Activated CD8-positive, alpha-beta memory T cell treated with anti-CD3 and anti-CD28 coated beads, Interleukin-2, amount 50 U/mL, for 24 hours (primary cell): Measurements from ENCODE around the gene NPR1.
"Not testable (repeated sequence)": the region's sequence is repeated elsewhere in the genome, so short reads cannot be mapped to it uniquely, and the experiment has no call there.

Source experiments
- DNase-seq: peaks from one replicate; pipeline ENCODE4 v3.0.0-alpha.2; 2020; ENCODE audit errors: extremely low read depth

Gene NPR1

GRCh38 chr1:153678519-153679336 is at the start of gene NPR1:
Gene NPR1, plus strand, starts transcription at chr1:153678688. Its CDS starts 421 bp downstream, at chr1:153679109.
- DNase-seq, result no peak

DNA sequence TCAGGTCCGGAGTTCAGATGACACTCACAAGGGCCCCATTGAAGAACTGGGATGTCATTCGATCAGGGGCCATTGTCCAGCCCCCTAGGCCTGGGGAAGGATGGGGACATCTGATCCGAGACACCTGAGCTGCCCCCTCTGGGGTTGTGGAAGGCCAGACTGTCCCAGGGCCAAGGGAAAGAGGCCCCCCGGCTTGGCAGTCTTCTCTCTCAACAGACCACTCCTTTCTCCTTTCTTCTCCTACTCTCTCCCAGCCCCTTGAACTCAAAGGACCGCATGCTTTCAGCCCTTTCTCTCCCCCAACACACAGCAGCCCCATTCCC is 49.2 kb upstream of the NPR1 start:
- DNase-seq, result no peak

- no peak for DNase-seq
Measured at GRCh38 chr1:153629971-153630370, 48.5 kb upstream of the NPR1 start.

DNA sequence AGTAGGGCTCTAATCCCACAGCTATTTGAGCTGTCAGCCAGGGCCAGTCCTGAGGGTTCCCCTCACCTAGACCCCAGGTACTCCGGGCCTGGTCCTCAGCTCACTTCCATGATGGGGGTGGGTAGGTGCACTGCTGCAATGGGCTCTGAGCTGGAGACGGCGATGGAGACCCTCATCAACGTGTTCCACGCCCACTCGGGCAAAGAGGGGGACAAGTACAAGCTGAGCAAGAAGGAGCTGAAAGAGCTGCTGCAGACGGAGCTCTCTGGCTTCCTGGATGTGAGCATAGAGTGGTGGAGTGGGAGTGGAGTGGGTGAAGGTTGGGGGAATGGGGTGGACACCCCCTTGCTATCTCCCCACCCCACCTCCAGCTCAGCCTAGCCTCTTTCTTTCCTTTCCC is 48.1 kb upstream of the NPR1 start:
- DNase-seq, result no peak

GRCh38 chr1:153631047-153632022 is 47.2 kb upstream of the NPR1 start:
- DNase-seq, result no peak

DNA sequence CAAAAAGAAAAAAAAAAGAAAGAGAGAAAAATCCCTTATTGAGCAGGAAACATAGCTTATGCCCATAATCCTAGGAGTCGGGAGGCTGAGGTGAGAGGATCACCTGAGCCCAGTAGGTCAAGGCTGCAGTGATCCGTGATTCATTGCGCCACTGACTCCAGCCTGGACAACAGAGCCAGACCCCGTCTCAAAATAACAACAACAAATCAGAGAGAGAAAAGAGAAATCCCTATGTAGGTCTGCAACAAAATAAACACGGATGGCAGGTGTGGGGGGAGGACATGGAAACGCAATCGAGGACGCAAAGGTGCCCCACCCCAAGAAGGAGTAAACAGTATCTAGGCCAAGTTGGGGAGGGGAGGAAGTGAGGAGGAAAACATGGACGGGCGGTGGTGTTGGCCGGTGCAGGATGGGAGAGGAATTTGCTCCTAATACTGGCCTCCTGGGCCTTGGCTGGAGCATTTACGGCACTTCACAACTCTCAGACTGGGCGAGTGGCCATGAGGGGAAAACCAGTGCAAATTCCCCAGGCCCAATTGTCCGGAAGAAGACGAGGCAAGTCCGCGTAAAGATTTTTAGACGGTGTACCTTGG is 45.2 kb upstream of the NPR1 start:
- DNase-seq, result no peak

DNA sequence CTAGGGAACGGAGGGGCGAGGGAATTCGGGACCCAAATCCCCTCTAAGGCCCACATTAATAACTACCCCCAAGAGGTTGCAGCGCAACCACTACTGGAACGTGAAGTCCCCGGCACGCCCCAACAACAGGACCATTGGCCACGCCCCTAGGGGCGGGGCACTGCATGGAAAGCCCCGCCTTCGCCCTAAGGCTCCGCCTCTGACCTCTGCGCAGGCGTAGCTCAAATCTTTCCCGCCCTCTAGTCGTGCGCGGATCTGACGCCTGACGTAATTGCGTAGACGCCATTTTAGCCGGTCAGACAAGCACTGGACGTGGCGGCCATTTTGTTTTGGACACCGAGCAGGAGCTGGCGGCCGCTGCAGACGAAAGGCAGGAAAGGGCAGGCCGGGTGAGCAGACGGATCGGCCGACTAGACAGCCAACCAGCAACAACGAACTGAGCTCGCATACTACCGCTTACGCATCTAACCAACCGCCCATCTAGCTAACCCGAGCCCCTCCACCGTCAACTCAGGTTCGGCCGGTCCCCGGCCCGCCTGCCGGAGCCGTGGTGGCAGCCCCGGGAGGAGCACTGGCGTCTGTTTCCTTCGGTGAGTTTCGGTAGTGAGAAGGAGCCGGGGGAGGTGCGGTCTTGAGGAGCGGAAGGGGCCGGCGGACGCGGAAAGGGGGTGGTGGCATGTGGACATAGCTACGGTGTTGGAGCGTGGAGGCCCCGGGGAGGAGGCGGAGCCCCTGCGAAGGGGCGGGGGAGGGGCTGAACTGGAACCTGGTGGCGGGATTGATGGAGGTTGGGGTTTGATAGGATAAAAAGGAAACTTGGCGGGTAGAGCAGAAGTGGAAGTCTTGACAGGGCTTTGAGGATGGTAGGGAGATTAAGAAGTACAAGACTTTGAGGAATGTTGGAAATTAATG is 44.5 kb upstream of the NPR1 start, which contains the start of gene CHTOP:
CHTOP (plus strand) TSS at position 313 of the 912 bp plus-strand sequence. CDS start 2,523 bp downstream, outside the sequence.
- DNase-seq, result peak; percentile 93

DNA sequence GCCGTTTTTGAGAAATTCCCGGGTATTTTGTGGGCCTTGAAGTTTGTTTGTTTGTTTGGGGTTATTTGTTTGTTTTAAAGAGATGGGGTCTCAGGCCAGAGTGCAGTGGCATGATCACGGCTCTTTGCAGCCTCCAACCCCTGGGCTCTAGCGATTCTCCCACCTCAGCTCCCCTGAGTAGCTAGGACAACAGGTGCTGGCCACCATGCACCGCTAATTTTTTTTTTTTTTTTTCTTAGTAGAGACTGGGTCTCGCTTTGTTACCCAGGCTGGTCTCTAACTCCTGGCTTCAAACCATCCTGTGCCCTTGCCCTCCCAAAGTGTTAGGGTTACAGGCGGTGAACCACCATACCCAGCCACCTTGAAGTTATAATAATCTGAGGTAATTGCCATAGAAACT is 42.6 kb upstream of the NPR1 start:
- no peak for DNase-seq

GRCh38 chr1:153636312-153636711 is 42.2 kb upstream of the NPR1 start:
- DNase-seq, result no peak

DNA sequence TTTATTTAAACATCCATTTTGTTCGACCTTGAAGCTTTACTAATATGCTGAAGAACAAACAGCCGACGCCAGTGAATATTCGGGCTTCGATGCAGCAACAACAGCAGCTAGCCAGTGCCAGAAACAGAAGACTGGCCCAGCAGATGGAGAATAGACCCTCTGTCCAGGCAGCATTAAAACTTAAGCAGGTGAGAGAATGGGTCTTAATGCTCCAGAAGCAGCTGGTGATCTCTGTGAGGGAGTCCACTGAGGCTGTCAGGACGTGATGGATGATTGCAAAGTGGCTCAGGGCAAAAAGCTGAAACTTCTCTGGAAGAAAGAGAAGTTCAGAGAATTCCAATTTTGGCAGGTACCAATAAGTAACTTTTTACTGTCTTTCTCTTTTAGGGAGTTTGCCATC is 40.2 kb upstream of the NPR1 start:
- no peak for DNase-seq

DNA sequence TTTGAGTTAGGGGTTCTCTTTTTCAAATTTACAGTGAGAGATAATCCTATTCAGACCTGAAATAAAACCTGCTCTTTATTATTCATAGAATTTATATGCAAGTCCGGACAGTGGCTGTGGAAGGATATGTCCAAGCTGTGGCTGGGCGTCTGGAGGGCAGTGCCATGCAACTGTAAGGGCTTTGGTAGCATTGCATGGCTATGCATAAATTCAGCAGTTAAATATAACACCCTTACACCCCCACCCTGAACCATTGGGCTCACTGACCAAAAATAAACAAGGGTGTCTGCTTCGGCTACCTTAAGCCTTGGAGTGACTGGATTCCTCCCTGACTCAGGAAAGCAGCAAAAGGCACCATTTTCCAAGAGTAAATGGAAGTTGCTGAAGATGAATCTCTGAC is 39.2 kb upstream of the NPR1 start:
- no peak for DNase-seq

DNA sequence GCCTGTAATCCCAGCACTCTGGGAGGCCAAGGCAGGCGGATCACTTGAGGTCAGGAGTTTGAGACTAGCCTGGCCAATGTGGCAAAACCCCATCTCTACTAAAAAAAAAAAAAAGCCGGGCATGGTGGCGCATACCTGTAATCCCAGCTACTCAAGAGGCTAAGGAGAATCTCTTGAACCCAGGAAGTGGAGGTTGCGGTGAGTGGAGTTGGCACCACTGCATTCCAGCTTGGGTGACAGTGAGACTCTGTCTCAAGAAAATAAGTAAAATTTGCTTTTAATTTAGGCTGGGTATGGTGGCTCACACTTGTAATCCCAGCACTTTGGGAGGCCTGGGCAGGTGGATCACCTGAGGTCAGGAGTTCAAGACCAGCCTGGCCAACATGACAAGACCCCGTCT is 38.3 kb upstream of the NPR1 start:
- not testable (repeated sequence) for DNase-seq

DNA sequence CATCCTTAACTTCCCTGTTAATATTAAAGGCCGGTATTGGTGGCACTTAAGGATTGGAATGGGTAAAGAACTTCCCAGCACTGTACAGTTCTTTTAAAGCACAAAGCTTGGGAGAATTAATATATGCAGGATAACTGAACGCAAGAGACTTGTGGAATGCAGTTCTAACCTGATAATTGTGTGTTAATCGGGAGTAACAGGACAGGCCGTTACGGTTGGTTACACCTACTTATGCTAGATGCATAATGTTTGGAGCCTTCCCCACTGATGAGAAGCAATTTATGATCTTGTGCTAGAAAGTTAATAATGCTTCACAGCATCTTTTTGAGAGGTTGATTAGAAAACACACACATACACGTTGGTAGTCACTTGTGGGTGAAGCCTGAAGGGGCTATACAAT is 37.6 kb upstream of the NPR1 start:
- no peak for DNase-seq

GRCh38 chr1:153642161-153642560 is 36.3 kb upstream of the NPR1 start:
- no peak for DNase-seq

- DNase-seq, result no peak
Measured at GRCh38 chr1:153643100-153643499, 35.4 kb upstream of the NPR1 start.

DNA sequence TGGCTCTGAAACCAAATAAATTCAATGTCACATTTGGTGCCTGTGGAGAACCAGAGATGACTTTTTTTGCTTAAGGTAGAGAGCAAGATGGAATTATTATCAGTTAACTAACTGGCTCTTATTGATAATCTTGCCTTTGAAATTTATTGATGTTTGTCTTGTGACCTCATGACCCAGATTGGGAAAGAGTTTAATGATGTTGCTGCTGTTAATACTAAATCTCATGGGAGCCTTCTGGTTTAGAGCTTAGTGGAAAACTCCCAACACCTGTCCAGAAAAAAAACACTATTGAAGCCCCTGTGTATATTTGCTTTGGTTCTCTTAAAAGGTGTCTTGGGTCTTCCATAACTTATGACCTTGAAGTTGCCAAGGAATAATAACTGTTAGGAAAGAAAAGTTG is 34.7 kb upstream of the NPR1 start:
- DNase-seq, result no peak

GRCh38 chr1:153646672-153647345 is 31.7 kb upstream of the NPR1 start:
- no peak for DNase-seq

DNA sequence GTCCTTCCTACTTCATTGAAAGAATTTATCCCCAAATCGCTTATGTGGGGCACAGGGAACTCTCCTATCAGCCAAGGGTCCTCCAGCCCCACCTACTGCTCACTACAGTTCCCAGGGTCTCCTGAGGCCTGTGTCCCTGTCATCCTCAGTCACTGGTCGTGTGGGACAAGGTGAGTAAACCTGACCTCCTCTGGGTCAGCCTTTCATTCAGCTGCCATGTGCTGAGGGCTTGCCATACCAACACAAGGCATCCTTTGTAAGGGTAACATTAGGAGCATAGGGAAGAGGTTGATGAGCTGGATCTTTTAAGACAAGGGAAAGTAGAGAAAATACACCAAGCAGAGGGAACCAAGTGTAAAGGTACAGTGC is 31.2 kb upstream of the NPR1 start:
- DNase-seq, result no peak

- DNase-seq, result no peak
Measured at GRCh38 chr1:153648000-153648643, 30.4 kb upstream of the NPR1 start.

- no peak for DNase-seq
Measured at GRCh38 chr1:153649137-153649862, 29.2 kb upstream of the NPR1 start.
